ENCODE measurements around the gene RBFOX2.
"Not testable (repeated sequence)": the region's sequence is repeated elsewhere in the genome, so short reads cannot be mapped to it uniquely, and the experiment has no call there.

Gene RBFOX2

GRCh38 chr22:35795476-35795875, 233.1 kb downstream of the RBFOX2 start:
- DNase-seq (ENCODE audit: extremely low read depth in 1 of 2, low read depth in 1 of 2) = no peak

DNA sequence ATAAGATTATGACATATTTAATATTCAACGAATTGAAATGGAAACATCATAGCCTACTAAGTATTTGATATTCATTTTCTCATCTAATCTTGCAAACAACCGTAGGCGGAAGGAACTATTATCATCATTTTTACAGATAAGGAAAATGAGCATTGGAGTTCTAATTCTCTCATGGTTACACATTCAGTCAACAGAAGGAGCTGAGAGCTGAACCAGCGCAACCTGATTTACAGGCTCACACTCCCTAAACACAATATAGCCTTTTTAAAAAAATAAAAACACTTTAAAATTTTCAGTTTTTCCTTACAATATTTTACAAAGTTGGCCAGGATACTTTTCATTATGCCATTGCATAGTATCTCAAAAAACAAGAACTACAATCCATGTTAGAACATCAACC, 236.1 kb downstream of the RBFOX2 start:
- no peak for DNase-seq (ENCODE audit: extremely low read depth in 1 of 2, low read depth in 1 of 2)

GRCh38 chr22:35791788-35792187, 236.8 kb downstream of the RBFOX2 start:
- not testable (repeated sequence) for DNase-seq (ENCODE audit: extremely low read depth in 1 of 2, low read depth in 1 of 2)

DNA sequence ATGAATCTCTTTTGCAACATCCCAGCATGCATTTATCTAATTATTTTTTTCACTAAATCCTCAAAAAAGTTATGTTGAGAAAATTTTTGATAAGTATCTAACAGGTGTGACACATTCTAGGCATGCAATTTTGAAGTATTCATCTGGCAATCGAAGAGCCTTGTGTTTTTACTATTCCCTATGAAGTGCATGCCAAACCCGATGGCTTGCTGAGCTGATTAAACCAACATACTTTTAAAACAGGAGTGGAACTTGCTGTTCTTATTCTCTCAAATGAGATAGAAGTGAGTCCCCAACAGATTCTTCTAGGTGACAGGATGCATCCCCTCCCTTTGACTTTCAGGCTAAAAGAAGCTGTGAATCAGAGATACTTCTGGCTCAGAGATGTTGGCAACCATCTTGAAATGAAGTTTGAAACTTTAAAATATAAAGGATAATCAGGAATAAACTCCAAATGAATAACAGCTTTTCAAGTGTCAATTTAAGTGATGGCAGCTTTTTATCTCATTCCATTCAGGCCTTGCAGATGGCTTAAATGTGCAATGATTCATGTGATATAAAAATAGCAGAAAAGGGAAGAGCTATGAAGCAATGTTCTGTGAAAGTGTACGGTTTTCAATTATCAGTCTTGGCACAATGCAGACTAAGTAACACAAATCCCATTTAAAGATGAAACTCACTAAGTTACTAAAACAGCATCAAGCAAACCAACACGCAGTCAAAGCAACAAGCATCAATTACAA, 243.3 kb downstream of the RBFOX2 start:
- DNase-seq (ENCODE audit: extremely low read depth in 1 of 2, low read depth in 1 of 2) = no peak

DNA sequence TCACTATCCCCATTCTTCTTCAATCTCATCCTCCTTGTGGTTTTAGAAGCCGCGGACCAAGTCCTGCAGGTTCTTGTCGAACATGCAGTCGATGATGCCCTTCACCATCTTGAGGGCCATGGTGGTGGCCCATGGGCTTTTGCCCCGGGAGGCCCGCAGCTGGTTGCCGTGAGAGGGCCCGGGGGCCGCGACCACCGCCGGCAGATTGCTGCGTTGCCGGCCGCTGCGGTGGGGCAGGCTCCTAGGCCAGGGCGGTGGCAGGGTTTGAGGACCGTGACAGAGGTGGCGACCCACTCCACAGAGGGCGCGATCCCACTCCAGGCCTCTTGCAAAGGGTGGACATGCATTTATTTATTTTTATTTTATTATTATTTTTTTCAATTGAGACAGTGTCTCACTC, 244.0 kb downstream of the RBFOX2 start:
- DNase-seq (ENCODE audit: extremely low read depth in 1 of 2, low read depth in 1 of 2) = no peak

- no peak for DNase-seq (ENCODE audit: extremely low read depth in 1 of 2, low read depth in 1 of 2)
These were observed 244.5 kb downstream of the RBFOX2 start for GRCh38 chr22:35783943-35784614.

GRCh38 chr22:35782504-35782903, 246.1 kb downstream of the RBFOX2 start:
- no peak for DNase-seq (ENCODE audit: extremely low read depth in 1 of 2, low read depth in 1 of 2)

DNA sequence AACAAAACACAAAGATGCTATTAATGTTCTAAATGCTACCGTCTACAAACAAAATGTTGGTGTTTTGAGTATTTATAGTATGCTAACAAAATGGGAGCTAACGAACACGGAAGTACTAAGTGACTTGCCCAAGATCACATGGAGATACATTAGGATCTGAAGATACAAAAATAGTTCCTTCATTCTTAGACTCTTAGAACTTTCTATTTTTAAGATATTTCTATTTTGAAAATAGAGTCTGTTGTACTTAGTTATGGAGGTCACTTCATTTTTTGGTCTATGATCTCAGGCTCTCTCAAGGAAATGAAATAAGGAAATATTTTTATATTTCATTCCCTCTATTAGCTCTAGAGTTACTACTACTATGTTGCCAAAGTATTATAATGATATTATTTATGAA, 246.7 kb downstream of the RBFOX2 start:
- DNase-seq (ENCODE audit: extremely low read depth in 1 of 2, low read depth in 1 of 2) = no peak

GRCh38 chr22:35777335-35777975, 251.2 kb downstream of the RBFOX2 start:
- no peak for DNase-seq (ENCODE audit: extremely low read depth in 1 of 2, low read depth in 1 of 2)

DNA sequence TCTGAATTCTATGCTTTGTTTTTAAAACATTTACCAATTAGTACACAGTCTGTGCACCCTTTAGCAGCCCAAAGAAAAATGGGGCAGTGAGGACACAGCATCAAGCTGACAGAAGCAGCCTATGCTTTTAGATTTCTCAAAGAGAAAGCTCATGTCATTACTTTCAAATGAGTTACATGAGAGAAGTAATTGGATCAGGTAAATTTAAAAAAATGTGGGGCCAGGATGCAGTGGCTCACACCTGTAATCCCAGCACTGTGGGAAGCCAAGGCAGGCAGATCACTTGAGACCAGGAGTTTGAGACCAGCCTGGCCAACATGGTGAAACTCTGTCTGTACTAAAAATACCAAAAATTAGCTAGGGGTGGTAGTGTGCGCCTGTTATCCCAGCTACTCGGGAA, 253.3 kb downstream of the RBFOX2 start:
- no peak for DNase-seq (ENCODE audit: extremely low read depth in 1 of 2, low read depth in 1 of 2)

GRCh38 chr22:35769974-35770373, 258.6 kb downstream of the RBFOX2 start:
- no peak for DNase-seq (ENCODE audit: extremely low read depth in 1 of 2, low read depth in 1 of 2)

- DNase-seq (ENCODE audit: extremely low read depth in 1 of 2, low read depth in 1 of 2) = no peak
These were observed 261.7 kb downstream of the RBFOX2 start for GRCh38 chr22:35766654-35767580.

- no peak for DNase-seq (ENCODE audit: extremely low read depth in 1 of 2, low read depth in 1 of 2)
These were observed 267.6 kb downstream of the RBFOX2 start for GRCh38 chr22:35761037-35761436.

DNA sequence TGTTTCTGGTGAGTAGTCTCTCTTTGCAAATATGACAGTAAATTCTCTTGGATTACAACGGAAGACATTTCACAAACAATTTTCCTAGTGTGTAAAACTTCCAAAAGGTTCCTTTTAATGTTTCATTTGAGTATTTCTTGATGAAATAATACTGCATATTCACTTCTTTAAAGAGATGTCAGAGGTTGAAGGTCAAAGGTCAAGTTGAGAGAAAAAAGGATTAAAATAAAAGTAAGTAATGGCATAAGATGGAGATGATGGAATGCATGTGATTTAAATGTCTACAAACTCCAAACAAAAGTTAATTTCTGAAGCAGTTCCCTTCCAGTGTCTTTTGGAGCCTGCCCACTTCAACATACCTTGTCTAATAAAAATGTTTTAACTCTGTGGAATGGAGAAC, 270.2 kb downstream of the RBFOX2 start:
- DNase-seq (ENCODE audit: extremely low read depth in 1 of 2, low read depth in 1 of 2) = no peak

- no peak for DNase-seq (ENCODE audit: extremely low read depth in 1 of 2, low read depth in 1 of 2)
These were observed 271.9 kb downstream of the RBFOX2 start for GRCh38 chr22:35756722-35757121.

DNA sequence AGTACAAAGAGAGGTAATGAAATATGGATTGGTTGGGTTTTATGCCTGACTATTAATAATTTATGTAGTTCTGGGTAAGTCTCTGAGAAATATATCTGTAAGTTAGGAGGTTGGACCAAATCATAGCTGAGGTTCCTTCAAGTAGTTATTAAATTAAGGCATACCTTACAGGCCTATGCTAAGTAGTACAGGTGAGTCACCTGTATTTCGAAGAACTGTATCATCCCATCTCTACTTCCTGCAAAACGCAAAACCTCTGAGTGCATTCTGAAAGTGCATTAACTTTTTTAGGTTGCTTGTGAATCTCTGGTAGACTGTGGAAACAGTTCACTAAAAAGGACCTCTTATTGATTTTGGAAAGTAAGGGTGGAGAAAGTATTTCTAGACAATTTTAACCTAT, 273.9 kb downstream of the RBFOX2 start:
- no peak for DNase-seq (ENCODE audit: extremely low read depth in 1 of 2, low read depth in 1 of 2)

- DNase-seq (ENCODE audit: extremely low read depth in 1 of 2, low read depth in 1 of 2) = no peak
These were observed 275.8 kb downstream of the RBFOX2 start for GRCh38 chr22:35752863-35753189.

GRCh38 chr22:35752006-35752862, 276.4 kb downstream of the RBFOX2 start:
- no peak for DNase-seq (ENCODE audit: extremely low read depth in 1 of 2, low read depth in 1 of 2)

- DNase-seq (ENCODE audit: extremely low read depth in 1 of 2, low read depth in 1 of 2) = no peak
These were observed 278.8 kb downstream of the RBFOX2 start for GRCh38 chr22:35749808-35750207.
